Adipocyte (in vitro differentiated cells): ENCODE measurements around the gene ATP12A.
"Not testable (repeated sequence)": the region's sequence is repeated elsewhere in the genome, so short reads cannot be mapped to it uniquely, and the experiment has no call there.

Experiments
- DNase-seq: peaks from one replicate; pipeline ENCODE4 v3.0.0-alpha.2; 2015; ENCODE audit warnings: low read depth
- H3K27me3 ChIP-seq: replicated peaks from 2 replicates; pipeline ENCODE4 v1.7.0; 2013; ENCODE audit warnings: mild to moderate bottlenecking, low read length, moderate library complexity; ENCODE audit not compliant: control insufficient read depth, insufficient read depth
- H3K36me3 ChIP-seq: 2 replicates; pipeline ENCODE4 v1.7.0; 2013; ENCODE audit warnings: low read length, mild to moderate bottlenecking, moderate library complexity; ENCODE audit not compliant: control insufficient read depth, insufficient read depth, severe bottlenecking
- H3K4me1 ChIP-seq: 2 replicates; pipeline ENCODE4 v1.7.0; 2013; ENCODE audit warnings: mild to moderate bottlenecking, low read length, moderate library complexity; ENCODE audit not compliant: control insufficient read depth, insufficient read depth
- H3K4me3 ChIP-seq: 2 replicates; pipeline ENCODE4 v1.7.0; 2013; ENCODE audit warnings: mild to moderate bottlenecking, low read length, moderate library complexity
- H3K9ac ChIP-seq: 2 replicates; pipeline ENCODE4 v1.7.0; 2013; ENCODE audit warnings: mild to moderate bottlenecking, low read length, moderate library complexity
- H3K9me3 ChIP-seq: 2 replicates; pipeline ENCODE4 v1.7.0; 2013; ENCODE audit warnings: mild to moderate bottlenecking, low read length, moderate library complexity; ENCODE audit not compliant: control insufficient read depth

The ATP12A gene

GRCh38 chr13:24717217-24717616 lies 37.0 kb downstream of the ATP12A start:
- H3K4me3 ChIP-seq = no peak overlapping the region
- H3K36me3 ChIP-seq = no peaks in the 10 kb centered on the region
- no peak for DNase-seq
- peaks cover 10% of the 10 kb centered on the region for H3K4me1 ChIP-seq
- H3K27me3 ChIP-seq = peaks cover 30% of the 10 kb centered on the region
- H3K9ac ChIP-seq = no peak overlapping the region
- H3K9me3 ChIP-seq = no peaks in the 10 kb centered on the region

- no peak for DNase-seq
- Histone ChIP-seq H3K4me3 (no peak overlapping the region), H3K9me3 (no peaks in the 10 kb centered on the region), H3K27me3 (peaks cover 34% of the 10 kb centered on the region), H3K4me1 (peaks cover under 1% of the 10 kb centered on the region), H3K36me3 (no peaks in the 10 kb centered on the region), H3K9ac (no peak overlapping the region)
Measured at GRCh38 chr13:24718192-24718965, 38.2 kb downstream of the ATP12A start.

- Histone ChIP-seq H3K4me3 (no peak overlapping the region), H3K4me1 (no peaks in the 10 kb centered on the region), H3K9me3 (no peaks in the 10 kb centered on the region), H3K36me3 (no peaks in the 10 kb centered on the region), H3K27me3 (peaks cover 42% of the 10 kb centered on the region), H3K9ac (no peak overlapping the region)
- no peak for DNase-seq
Measured at GRCh38 chr13:24719139-24719538, 38.9 kb downstream of the ATP12A start.

GRCh38 chr13:24723206-24723605 lies 43.0 kb downstream of the ATP12A start:
- DNase-seq = no peak
- peaks cover 54% of the 10 kb centered on the region for H3K27me3 ChIP-seq
- H3K4me1 ChIP-seq = no peaks in the 10 kb centered on the region
- H3K4me3 ChIP-seq = no peak overlapping the region
- H3K36me3 ChIP-seq = no peaks in the 10 kb centered on the region
- no peak overlapping the region for H3K9ac ChIP-seq
- no peaks in the 10 kb centered on the region for H3K9me3 ChIP-seq

- H3K4me3 ChIP-seq = no peak overlapping the region
- H3K4me1 ChIP-seq = no peaks in the 10 kb centered on the region
- H3K9me3 ChIP-seq = no peaks in the 10 kb centered on the region
- H3K27me3 ChIP-seq = peaks cover 51% of the 10 kb centered on the region
- H3K9ac ChIP-seq = no peak overlapping the region
- DNase-seq = no peak
- no peaks in the 10 kb centered on the region for H3K36me3 ChIP-seq
Measured at GRCh38 chr13:24724714-24725113, 44.5 kb downstream of the ATP12A start.

- Histone ChIP-seq H3K27me3 (peaks cover 44% of the 10 kb centered on the region), H3K9me3 (no peaks in the 10 kb centered on the region), H3K4me3 (no peak overlapping the region), H3K9ac (no peak overlapping the region), H3K4me1 (no peaks in the 10 kb centered on the region), H3K36me3 (no peaks in the 10 kb centered on the region)
- no peak for DNase-seq
Measured at GRCh38 chr13:24725379-24725778, 45.2 kb downstream of the ATP12A start.

- H3K9me3 ChIP-seq = peaks cover 6% of the 10 kb centered on the region
- H3K27me3 ChIP-seq = peaks cover 35% of the 10 kb centered on the region
- peak; percentile 94 for DNase-seq
- H3K9ac ChIP-seq = no peak overlapping the region
- H3K36me3 ChIP-seq = no peaks in the 10 kb centered on the region
- H3K4me1 ChIP-seq = no peaks in the 10 kb centered on the region
- H3K4me3 ChIP-seq = no peak overlapping the region
Measured at GRCh38 chr13:24727731-24728601, 47.8 kb downstream of the ATP12A start.

GRCh38 chr13:24730873-24731567 lies 50.8 kb downstream of the ATP12A start:
- H3K4me1 ChIP-seq, H3K36me3 ChIP-seq, H3K9ac ChIP-seq, H3K4me3 ChIP-seq, DNase-seq, H3K9me3 ChIP-seq: not testable (repeated sequence)
- peaks cover 14% of the 10 kb centered on the region for H3K27me3 ChIP-seq

- Histone ChIP-seq H3K36me3 (no peaks in the 10 kb centered on the region), H3K4me3 (no peak overlapping the region), H3K9me3 (peaks cover 6% of the 10 kb centered on the region), H3K4me1 (no peaks in the 10 kb centered on the region), H3K9ac (no peak overlapping the region), H3K27me3 (peaks cover 3% of the 10 kb centered on the region)
- DNase-seq = no peak
Measured at GRCh38 chr13:24734950-24735349, 54.7 kb downstream of the ATP12A start.

- no peak overlapping the region for H3K4me3 ChIP-seq
- peaks cover 1% of the 10 kb centered on the region for H3K9me3 ChIP-seq
Measured at GRCh38 chr13:24737042-24737441, 56.8 kb downstream of the ATP12A start.

GRCh38 chr13:24738366-24738847 lies 58.2 kb downstream of the ATP12A start:
- H3K9me3 ChIP-seq = no peaks in the 10 kb centered on the region
- H3K4me3 ChIP-seq = no peak overlapping the region
- peaks cover 17% of the 10 kb centered on the region for H3K27me3 ChIP-seq
- no peaks in the 10 kb centered on the region for H3K36me3 ChIP-seq
- no peaks in the 10 kb centered on the region for H3K4me1 ChIP-seq
- DNase-seq = no peak
- H3K9ac ChIP-seq = no peak overlapping the region

More at GRCh38 chr13:24737042-24737441, 56.8 kb downstream of the ATP12A start:
- Histone ChIP-seq H3K4me1 (no peaks in the 10 kb centered on the region), H3K9ac (no peak overlapping the region), H3K27me3 (peaks cover 8% of the 10 kb centered on the region), H3K36me3 (no peaks in the 10 kb centered on the region)
- no peak for DNase-seq
